Fibroblast of skin of right biceps (primary cell): ENCODE data around the gene RBPJ.
A peak's percentile ranks its signal among the peaks of the same experiment; 100 is the strongest.
"Not testable (repeated sequence)": the region's sequence is repeated elsewhere in the genome, so short reads cannot be mapped to it uniquely, and the experiment has no call there.

Experiments used
- DNase-seq: peaks from one replicate; pipeline ENCODE4 v3.0.0-alpha.2; 2013

RBPJ gene

GRCh38 chr4:26377328-26378311, 56.8 kb downstream of the RBPJ start:
- no peak for DNase-seq

GRCh38 chr4:26379837-26380236, 59.0 kb downstream of the RBPJ start:
- DNase-seq, result no peak

GRCh38 chr4:26380740-26381139, 59.9 kb downstream of the RBPJ start:
- no peak for DNase-seq

- no peak for DNase-seq
These were observed 63.7 kb downstream of the RBPJ start for GRCh38 chr4:26384380-26385057.

GRCh38 chr4:26385690-26386089, 64.9 kb downstream of the RBPJ start:
- no peak for DNase-seq

- no peak for DNase-seq
These were observed 65.6 kb downstream of the RBPJ start for GRCh38 chr4:26386386-26386785.

- DNase-seq, result peak; percentile 37
These were observed 67.9 kb downstream of the RBPJ start for GRCh38 chr4:26388671-26389070.

GRCh38 chr4:26397086-26397485, 76.3 kb downstream of the RBPJ start:
- no peak for DNase-seq

- no peak for DNase-seq
These were observed 79.3 kb downstream of the RBPJ start for GRCh38 chr4:26400132-26400531.

- not testable (repeated sequence) for DNase-seq
These were observed 81.2 kb downstream of the RBPJ start for GRCh38 chr4:26402017-26402416.

- no peak for DNase-seq
These were observed 81.6 kb downstream of the RBPJ start for GRCh38 chr4:26402458-26402857.

- no peak for DNase-seq
These were observed 84.0 kb downstream of the RBPJ start for GRCh38 chr4:26404743-26405206.

GRCh38 chr4:26406346-26406975, 85.6 kb downstream of the RBPJ start:
- DNase-seq, result peak; percentile 9

GRCh38 chr4:26407476-26407875, 86.7 kb downstream of the RBPJ start:
- DNase-seq, result peak; percentile 28

GRCh38 chr4:26410385-26411293, 89.8 kb downstream of the RBPJ start:
- DNase-seq, result peak; percentile 60

- DNase-seq, result no peak
These were observed 91.9 kb downstream of the RBPJ start for GRCh38 chr4:26412381-26413372.

GRCh38 chr4:26413582-26413981, 92.8 kb downstream of the RBPJ start:
- no peak for DNase-seq

GRCh38 chr4:26418107-26418506, 97.3 kb downstream of the RBPJ start:
- DNase-seq, result no peak

- DNase-seq, result no peak
These were observed 98.0 kb downstream of the RBPJ start for GRCh38 chr4:26418850-26419249.

- DNase-seq, result peak; percentile 45
These were observed 99.6 kb downstream of the RBPJ start for GRCh38 chr4:26420438-26420837.

GRCh38 chr4:26420913-26421312, 100.1 kb downstream of the RBPJ start:
- peak; percentile 9 for DNase-seq
